HG02610 (cell line): Measurements from ENCODE around the gene TMEM202.
"Not testable (repeated sequence)": the region's sequence is repeated elsewhere in the genome, so short reads cannot be mapped to it uniquely, and the experiment has no call there.

Experiments used
- ATAC-seq: cut with Tn5 transposase; IDR thresholded peaks from one replicate; pipeline ENCODE4 v1.9.1; 2021; ENCODE audit warnings: mild to moderate bottlenecking, moderate library complexity; ENCODE audit not compliant: unreplicated experiment

Gene TMEM202, protein sequence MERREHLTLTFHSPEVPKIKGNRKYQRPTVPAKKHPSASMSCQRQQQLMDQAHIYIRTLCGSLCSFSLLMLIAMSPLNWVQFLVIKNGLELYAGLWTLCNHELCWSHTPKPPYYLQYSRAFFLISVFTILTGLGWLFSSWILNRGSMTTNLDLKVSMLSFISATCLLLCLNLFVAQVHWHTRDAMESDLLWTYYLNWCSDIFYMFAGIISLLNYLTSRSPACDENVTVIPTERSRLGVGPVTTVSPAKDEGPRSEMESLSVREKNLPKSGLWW

DNA sequence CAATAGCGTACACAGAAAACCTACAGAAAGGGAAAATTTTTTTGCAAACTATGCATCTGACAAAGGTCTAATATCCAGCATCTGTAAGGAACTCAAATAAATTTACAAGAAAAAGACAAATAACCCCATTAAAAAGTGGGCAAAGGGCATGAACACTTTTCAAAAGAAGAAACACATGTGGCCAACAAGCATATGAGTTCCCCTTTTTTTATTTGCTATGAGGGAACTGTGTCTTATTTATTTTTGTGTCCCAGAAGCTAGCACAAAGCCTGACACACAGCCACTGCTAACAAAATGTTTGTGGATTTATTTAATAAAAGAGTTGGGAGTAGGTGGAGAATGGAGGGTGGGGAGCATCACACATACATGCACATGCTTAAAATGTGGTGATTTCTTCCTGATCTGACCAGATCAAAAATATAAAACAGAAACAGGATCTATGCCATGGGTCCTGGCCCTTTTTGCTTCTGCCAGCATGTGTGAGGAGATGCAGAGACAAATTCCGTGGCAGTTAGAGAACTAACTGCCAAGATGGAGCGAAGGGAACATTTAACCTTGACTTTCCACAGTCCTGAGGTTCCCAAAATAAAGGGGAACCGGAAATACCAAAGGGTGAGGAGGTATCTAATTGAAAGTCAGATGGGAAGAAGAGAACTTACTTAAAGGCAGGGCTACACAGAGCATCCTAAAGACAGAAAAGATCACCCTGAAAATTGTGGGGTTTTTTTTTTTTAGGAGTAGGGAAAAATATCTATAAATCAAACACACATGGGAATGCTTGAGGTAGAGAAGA, at the start of gene TMEM202:
Gene TMEM202, plus strand, starts transcription at position 510 of the 793 bp plus-strand sequence. Its CDS starts 22 bp downstream, at position 532.
- ATAC-seq: no peak

DNA sequence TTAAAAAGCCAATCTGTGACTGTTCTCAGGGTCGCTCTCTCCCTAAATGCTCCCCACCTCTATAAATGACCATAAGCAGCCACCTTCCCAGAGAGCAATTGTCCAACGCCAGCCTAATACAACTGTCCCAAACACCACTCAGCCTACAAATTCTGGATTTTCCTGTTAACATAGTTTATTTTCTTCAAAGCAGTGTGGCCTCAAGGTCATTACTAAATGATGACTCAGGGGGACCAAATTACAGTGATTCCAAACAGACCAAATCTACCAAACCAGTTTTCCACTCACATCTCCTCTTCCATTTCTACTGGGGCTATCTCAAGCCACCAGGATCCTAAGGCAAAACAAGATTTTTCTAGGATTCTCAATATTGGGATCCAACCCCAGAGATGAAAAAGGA, 44.8 kb upstream of the TMEM202 start:
- no peak for ATAC-seq

DNA sequence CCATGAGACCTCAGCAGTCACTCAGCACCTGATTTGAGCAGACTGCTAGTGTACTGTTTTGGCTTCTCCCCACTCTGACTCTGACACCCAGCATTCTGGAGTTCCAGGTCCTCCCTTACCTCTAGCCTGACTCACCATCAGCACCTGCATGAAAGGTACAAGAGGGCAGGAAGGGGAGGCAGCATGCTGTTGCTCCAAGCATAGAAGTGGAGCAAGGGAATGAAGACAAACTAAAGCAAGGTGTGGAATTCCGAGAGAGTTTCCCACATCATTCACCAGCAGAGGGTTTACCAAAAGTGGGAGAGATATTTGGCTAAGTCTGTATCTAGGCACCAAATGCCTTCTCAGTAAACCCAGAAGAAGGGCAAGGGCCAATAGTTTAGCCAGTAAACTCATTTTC, 43.6 kb upstream of the TMEM202 start:
- ATAC-seq: no peak

DNA sequence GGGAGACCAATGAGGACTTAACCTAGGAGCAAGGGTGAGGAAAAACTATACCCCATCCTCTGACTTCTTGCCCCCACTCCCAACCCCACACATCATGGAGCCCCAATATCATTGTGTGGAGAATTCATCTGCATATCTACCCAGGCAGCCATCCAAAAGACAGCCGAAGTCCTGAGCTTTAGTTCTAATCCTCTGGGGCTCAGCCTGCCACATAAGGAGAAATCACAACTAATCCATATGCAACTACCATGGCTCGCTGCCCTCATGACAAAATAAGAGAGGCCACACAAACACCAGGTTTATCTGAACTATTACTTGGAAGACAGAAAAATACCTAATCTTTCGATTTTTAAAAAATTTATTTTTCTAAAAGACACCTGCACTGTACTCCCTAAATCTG, 40.0 kb upstream of the TMEM202 start:
- no peak for ATAC-seq

DNA sequence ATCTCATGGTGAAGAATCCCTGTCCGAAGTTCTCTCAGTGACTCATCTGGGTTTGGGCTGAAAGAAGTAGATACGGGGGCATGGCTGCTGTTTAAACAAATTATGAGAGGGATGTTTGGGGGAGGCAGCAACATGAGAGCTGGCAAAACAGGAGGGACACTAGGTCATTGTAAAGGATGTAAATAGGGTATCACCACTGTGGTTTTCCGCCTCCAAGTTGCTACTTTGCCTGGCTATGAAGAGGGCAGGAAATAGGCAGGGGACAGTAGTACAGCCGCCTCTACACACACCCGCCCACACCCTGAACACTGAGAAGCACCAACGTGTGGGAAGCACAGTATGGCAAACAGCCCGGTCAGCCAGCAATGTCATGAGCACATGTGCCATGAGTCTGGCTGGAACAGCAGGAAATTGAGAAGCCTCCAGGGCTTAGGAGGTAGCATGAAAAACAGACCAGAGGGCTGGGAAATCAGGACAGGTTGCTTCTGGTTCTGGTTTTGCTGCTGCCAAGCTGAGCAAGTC, 39.4 kb upstream of the TMEM202 start:
- peak; percentile 59 for ATAC-seq

DNA sequence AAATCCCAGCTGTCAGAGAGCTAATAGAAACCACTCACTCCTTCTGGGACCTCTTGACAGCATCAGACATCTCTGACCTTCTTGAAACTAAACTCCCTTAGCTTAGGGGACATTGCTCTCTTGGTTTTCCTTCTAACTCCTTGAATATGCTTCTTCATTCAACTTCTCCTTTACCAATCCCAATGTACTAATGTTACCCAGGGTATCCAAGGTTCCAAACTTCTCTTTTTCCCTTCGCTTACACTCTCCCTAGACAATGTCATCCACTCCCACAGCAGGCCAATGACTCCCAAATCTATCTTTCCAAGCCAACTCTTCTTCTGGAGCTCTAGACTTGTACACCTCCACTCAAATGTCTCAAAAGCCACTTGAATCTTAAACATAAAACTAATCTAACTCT, 36.9 kb upstream of the TMEM202 start:
- no peak for ATAC-seq

DNA sequence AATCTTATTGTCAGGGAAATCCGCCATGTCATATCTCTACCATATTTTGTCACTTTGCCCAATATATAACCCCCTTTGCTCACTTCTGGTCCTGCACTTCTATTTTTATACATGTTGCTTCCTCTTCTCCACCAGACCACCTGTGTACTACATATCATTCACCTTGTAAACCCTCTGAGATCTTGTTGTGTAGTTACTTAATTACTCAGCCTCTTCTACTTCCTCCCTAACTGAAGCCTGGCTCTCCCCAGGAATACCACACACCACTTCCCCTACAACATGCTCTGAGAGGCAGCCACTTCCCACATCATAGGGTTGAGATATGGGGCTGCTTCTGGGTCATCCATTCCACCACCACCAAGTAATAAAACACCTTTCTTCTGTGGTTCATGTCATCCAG, 32.3 kb upstream of the TMEM202 start:
- peak; percentile 90 for ATAC-seq

DNA sequence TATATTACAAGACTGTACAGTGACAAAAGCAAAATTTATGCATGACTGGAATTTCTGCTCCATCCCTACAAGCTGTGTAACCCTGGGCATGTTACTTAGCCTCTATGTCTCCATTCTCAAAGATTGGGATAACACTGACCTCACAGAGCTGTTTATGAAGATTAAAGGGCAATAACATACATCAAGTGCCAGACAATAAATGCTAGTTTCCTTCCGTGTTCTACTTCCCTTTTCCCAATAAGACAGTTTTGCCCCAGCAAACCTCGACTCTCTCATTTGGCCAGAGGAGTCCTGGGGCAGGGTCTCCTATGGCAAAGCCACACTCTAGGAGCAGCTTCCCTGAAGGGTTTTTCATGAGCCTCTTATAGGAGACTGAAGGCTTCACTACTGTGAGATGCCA, 29.8 kb upstream of the TMEM202 start:
- no peak for ATAC-seq

DNA sequence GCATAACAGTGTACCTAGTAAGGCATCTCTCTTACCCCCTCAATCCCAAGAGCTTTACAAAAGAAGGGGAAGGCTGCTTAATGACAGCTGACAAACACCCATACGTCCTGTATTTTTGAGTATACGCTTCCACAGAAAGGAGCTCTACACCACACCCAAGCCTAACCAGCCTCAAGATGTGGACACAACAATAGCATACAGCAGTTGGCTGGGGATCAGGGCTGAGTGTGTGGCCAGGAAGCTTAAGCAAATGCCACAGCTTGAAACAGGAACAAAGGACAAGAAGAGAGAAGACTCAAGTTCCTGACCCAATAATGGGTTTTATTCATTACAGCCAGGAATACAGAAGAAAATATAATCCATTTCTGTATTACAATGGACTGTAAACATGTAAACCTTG, 29.2 kb upstream of the TMEM202 start:
- no peak for ATAC-seq

DNA sequence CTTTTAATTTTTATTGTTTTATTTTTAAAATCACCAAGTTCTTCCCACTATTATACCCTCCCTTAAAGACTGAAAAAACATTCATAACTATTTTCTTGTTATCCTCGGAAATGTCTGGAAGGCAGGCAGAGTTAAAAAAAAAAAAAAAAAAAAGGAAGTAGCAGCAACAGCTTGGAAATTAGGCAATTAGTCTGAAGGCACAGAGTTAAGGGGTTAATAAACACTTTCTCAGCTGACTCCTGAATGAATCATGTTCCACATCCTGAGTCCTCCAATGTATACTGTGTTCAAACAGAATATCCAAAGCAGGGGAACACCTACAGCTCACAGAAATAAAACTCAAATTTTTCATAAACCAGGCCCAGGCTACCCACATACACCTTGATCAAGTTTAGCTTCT, 28.1 kb upstream of the TMEM202 start:
- no peak for ATAC-seq

DNA sequence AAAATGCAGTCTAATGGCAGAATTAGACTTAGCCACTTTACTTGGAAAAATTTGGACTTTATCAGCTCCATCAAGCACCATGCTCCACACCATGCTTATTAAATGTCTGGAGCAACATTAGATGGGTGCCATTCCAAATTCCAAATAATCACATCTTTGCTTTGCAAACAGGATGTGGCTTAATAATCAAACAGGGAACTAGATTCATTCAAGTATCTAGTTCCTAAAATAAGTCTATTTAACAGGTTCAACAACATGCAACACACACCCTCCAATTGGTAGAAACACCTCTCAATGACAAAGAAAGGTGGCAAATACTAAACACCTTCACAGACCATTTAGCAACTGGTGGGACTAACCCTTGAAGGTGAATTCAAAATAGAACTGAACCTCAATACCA, 25.7 kb upstream of the TMEM202 start:
- no peak for ATAC-seq

DNA sequence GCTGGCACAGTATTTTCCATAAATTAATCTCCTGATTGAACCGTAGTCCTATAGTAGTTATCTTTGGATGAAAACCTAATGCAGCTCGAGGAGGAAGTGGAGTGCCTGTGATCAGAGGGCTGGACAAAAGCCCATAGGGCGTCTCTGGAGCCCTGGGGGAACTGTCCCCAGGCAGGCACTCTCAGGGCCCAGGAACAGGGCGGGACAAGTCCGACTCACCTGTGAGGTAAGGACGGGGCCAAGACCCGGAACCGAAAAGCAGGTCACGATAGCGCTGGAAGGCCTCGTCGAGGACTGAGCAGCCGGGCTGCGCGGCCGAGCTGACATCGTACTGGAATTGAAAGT, 22.6 kb upstream of the TMEM202 start:
- peak; percentile 29 for ATAC-seq

DNA sequence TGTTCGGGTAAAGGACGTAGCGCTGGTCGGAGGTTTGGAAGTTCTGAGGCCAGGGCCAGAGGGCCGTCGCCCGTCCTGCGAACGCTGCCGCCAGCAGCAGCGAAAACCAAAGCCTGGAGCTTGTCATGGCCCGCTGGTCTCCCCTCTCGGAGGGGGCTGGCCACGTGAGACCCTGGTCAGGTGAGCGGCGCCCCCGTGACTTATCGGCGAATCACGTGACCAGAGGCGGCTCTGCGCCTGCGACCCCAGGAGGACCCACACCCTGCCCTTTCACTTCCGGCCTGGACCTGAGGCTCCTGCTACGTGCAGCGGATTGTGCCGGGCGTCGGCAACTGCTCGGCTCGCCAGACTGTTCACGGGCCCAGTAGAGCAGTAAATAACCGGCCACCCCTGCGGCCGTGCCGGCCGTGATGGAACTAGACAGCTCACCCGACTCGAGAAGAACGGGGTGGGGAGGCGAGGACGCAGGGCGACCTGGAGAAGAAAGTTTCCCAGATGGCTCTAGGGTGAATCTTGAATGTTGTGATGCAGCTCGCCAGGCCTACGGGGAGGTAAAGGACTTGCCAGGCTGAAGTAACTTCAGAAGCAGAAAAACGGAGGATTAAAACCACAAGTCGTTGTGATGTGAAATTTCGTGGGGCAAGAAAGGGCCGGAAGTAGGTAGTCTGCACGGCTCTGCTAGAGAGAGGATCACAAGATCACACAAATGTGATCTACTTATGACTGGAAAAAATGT, 22.1 kb upstream of the TMEM202 start, which contains the start of gene HEXA:
Gene HEXA, minus strand, starts transcription at position 169 of the 736 bp plus-strand sequence. Its CDS starts 42 bp downstream, at position 127.
- peak; percentile 77 for ATAC-seq

DNA sequence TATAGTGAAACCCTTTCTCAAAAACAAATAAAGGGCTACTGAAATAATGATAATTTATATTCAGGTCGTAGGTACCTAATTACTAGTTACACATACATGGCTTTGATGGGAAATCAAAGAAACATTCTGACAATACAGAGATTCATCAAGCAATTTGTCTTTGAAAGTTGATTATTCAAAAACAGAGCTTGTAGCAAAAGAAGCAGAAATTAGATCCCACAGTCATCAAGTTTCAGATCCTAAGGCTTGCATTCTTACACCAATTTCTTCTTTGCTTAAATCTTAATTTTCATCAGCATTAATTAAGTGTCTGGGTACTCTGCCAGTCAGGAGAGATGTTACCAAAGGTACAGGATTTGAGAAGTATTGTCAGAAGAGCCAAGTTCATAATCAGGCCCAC, 20.8 kb upstream of the TMEM202 start:
- no peak for ATAC-seq

DNA sequence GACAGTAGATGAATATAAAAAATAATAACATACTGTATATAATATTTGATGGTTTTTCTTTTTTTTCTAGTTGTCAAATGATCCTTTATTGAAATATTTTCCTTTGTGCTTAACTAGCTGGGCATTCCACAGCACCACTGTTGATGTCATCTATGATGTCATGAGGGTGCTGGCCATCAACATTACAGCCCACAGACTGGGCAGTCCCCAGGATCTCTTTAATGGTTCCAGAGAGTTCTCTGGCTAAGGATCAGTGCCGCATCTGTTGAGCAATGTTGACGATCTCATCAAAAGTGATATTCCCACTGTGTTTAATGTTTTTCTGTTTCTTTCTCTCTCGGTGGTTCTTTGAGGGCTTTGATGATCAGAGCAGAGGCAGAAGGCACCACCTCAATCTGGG, 19.0 kb upstream of the TMEM202 start:
- ATAC-seq: not testable (repeated sequence)

DNA sequence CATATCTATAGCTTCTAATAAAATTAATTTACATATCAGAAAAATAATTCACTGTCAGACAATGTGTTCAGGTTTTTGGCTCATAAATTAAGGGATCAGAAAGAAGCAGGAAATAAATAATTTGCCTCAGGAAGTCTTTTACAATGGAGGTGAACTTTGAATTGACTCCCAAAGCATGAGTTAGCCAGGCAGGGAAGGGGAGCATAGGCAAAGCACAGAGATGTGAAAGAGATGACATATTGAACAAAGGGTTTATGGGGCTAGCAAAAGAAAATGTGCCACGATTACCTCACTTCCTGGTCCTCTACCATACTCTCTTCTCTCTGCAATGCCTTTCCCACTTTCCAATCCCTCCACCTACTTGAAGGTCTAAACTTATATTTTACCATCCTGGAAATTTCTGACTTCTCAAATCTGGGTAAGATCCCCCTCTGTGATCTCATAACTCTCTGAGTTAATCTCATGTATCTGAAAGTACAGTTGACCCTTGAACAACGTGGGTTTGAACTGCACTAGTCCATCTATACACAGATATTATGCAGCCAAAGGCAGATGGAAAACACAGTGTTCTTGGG, 18.2 kb upstream of the TMEM202 start:
- ATAC-seq: no peak

DNA sequence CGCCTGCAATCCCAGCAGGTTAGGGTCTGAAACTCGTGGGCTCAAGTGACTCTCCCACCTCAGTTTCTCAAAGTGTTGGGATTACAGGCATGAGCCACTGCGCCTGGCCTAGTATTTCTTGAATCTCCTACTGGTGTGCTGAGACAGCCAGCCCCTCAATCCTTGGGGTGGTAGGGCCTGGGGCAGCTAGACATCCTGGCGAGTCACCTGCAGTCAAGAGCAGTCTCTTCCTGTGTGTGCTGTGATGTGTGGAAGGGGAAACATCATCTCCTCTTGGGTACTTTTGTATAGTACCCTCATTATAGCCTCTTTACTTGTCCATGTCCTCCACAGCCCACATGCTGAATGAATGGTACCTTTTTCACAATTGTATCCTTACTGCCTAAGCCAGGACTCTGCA, 17.4 kb upstream of the TMEM202 start:
- ATAC-seq: no peak

DNA sequence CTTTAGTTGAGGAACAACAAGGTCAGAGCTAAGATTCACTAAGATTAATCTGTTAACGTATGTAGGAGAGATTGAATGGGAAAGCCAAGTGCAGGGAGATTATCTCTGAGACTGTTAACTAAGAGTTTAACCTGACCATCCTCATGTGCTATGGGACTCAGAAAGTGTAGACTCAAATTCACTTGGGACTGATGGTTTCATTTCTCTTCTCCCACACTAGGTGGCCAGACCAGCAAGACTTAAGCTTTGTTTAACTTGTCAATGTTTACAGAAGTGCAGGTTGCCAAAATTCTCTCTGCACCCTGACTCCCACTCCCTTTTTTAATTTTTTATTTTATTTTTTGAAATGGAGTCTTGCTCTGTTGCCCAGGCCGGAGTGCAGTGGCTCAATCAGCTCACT, 16.0 kb upstream of the TMEM202 start:
- ATAC-seq: no peak

DNA sequence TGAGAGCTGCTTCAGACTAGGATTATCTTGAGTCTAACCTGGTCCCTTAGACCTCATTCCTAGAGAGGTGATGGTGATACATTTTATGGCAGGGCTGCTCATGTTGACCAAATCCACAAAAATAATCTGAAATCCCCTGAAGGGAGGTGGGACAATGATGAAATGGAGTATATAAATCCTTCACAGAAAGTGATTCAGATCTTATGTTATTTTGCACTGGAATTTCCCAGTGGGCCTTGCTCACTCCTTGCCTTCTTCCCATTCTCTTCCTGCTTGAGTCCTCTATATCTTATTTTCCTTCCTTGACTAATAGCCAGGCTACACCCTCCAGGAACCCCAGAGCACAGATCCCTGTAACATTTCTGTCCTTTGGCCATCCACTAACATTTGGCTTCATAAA, 10.4 kb upstream of the TMEM202 start:
- ATAC-seq: no peak

DNA sequence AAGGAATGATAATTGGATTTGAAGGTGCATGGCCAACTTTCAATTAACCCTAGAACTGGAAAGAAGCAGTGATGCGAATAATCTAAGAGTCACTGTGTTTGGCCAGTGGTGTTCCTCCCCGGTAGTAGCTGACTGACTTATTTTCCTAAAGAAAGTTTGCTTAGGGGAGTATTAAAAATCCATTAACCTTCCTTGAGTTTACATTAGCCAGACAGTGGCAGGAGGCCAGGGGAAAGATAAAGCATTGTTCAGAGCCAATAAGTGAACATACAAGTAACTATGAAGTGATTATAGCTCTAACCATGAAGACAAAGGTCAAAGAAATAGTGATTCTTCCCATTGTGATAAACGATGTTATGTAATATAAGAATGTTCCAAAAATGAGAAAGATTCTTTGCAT, 8.9 kb upstream of the TMEM202 start:
- ATAC-seq: no peak

DNA sequence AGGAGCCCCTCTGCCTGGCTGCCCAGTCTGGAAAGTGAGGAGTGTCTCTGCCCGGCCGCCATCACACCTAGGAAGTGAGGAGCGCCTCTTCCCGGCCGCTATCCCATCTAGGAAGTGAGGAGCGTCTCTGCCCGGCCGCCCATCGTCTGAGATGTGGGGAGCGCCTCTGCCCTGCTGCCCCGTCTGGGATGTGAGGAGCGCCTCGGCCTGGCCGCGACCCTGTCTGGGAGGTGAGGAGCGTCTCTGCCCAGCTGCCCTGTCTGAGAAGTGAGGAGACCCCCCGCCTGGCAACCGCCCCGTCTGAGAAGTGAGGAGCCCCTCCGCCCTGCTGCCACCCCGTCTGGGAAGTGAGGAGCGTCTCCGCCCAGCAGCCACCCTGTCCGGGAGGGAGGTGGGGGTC, 1.8 kb upstream of the TMEM202 start:
- ATAC-seq: not testable (repeated sequence)
